ENCODE results near the gene ZSWIM4.
"Not testable (repeated sequence)": the region's sequence is repeated elsewhere in the genome, so short reads cannot be mapped to it uniquely, and the experiment has no call there.

ZSWIM4 gene

DNA sequence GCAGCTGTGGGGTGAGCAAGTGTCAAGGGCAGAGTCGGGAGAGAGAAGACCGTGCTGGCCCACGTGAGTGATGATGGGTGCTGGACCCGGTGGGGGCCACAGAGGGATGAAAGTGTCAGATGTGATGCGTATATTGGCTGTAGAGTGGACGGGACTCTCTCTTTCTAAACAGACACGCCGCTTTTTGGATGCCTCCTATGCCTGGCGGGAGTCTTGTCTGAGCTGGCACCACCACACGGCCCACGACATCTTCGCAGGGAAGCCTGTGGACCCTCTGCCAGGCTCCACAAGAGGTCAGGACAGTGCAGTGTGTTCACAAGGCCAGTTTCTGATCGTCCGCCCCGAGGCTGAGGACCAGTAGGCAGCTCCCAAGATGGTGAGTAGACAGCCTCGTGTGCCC is 43.8 kb upstream of the ZSWIM4 start:
- H4K20me1 ChIP-seq (ENCODE audit: control insufficient read depth, insufficient read depth, low read depth, low read length) = no peaks in the 10 kb centered on the region
- no peak overlapping the region for H3K4me2 ChIP-seq (ENCODE audit: low read length)
- no peak overlapping the region for H3K27ac ChIP-seq (ENCODE audit: low read depth, low read length)
- H3K4me1 ChIP-seq (ENCODE audit: control insufficient read depth, low read length) = peaks cover 18% of the 10 kb centered on the region
- no peaks in the 10 kb centered on the region for H3K9me2 ChIP-seq (replicated peaks; ENCODE audit: control insufficient read depth, low read length)
- H3K79me2 ChIP-seq (ENCODE audit: control insufficient read depth, low read length) = peaks cover 26% of the 10 kb centered on the region
- peaks cover 33% of the 10 kb centered on the region for H3K36me3 ChIP-seq (ENCODE audit: control insufficient read depth, low read length)
- no peaks in the 10 kb centered on the region; the same call in 1 of the 2 replicates for H3K9me3 ChIP-seq (ENCODE audit: control insufficient read depth, insufficient read depth, low read length)
- H3K4me3 ChIP-seq (ENCODE audit: low read length) = no peak overlapping the region
- TF ChIP-seq, protein P1, sequence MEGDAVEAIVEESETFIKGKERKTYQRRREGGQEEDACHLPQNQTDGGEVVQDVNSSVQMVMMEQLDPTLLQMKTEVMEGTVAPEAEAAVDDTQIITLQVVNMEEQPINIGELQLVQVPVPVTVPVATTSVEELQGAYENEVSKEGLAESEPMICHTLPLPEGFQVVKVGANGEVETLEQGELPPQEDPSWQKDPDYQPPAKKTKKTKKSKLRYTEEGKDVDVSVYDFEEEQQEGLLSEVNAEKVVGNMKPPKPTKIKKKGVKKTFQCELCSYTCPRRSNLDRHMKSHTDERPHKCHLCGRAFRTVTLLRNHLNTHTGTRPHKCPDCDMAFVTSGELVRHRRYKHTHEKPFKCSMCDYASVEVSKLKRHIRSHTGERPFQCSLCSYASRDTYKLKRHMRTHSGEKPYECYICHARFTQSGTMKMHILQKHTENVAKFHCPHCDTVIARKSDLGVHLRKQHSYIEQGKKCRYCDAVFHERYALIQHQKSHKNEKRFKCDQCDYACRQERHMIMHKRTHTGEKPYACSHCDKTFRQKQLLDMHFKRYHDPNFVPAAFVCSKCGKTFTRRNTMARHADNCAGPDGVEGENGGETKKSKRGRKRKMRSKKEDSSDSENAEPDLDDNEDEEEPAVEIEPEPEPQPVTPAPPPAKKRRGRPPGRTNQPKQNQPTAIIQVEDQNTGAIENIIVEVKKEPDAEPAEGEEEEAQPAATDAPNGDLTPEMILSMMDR (IDR thresholded peaks at IDR 0.05; ENCODE audit: low read depth, low read length, poor library complexity, severe bottlenecking) = no peak
- no peak for TF ChIP-seq EZH2phosphoT487 (IDR thresholded peaks at IDR 0.05; ENCODE audit: borderline replicate concordance, low read length)
- H3K27me3 ChIP-seq (ENCODE audit: control insufficient read depth, low read length) = no peaks in the 10 kb centered on the region
- no peaks in the 10 kb centered on the region for H3F3A ChIP-seq (ENCODE audit: control insufficient read depth, insufficient read depth)

DNA sequence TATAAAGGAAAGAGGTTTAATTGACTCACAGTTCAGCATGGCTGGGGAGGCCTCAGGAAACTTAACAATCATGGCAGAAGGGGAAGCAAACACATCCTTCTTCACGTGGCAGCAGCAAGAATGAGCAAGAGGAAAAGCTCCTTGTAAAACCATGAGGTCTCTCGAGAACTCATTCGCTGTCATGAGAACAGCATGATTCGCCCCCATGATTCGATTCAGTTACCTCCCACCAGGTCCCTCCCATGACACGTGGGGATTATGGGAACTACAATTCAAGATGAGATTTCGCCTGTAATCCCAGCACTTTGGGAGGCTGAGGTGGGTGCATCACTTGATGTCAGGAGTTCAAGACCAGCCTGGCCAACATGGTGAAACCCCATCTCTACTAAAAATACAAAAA is 41.6 kb upstream of the ZSWIM4 start:
- H3K4me2 ChIP-seq (ENCODE audit: low read length); H3K4me1 ChIP-seq (ENCODE audit: control insufficient read depth, low read length); H3K9me3 ChIP-seq (ENCODE audit: control insufficient read depth, insufficient read depth, low read length); H3K27ac ChIP-seq (ENCODE audit: low read depth, low read length); H3K27me3 ChIP-seq (ENCODE audit: control insufficient read depth, low read length); H3K9me2 ChIP-seq (replicated peaks; ENCODE audit: control insufficient read depth, low read length); H4K20me1 ChIP-seq (ENCODE audit: control insufficient read depth, insufficient read depth, low read depth, low read length); H3K4me3 ChIP-seq (ENCODE audit: low read length); H3F3A ChIP-seq (ENCODE audit: control insufficient read depth, insufficient read depth): not testable (repeated sequence)
- peaks cover 49% of the 10 kb centered on the region for H3K36me3 ChIP-seq (ENCODE audit: control insufficient read depth, low read length)
- H3K79me2 ChIP-seq (ENCODE audit: control insufficient read depth, low read length) = peaks cover 18% of the 10 kb centered on the region

- no peaks in the 10 kb centered on the region for H4K20me1 ChIP-seq (ENCODE audit: control insufficient read depth, insufficient read depth, low read depth, low read length)
- H3K4me3 ChIP-seq (ENCODE audit: low read length) = no peak overlapping the region
- H3K27me3 ChIP-seq (ENCODE audit: control insufficient read depth, low read length) = no peaks in the 10 kb centered on the region
- no peaks in the 10 kb centered on the region for H3K9me3 ChIP-seq (ENCODE audit: control insufficient read depth, insufficient read depth, low read length)
- no peaks in the 10 kb centered on the region for H3K4me1 ChIP-seq (ENCODE audit: control insufficient read depth, low read length)
- no peaks in the 10 kb centered on the region for H3K9me2 ChIP-seq (replicated peaks; ENCODE audit: control insufficient read depth, low read length)
- TF ChIP-seq, protein P1 (IDR thresholded peaks at IDR 0.05; ENCODE audit: low read depth, low read length, poor library complexity, severe bottlenecking) = no peak
- TF ChIP-seq EZH2phosphoT487 (IDR thresholded peaks at IDR 0.05; ENCODE audit: borderline replicate concordance, low read length) = no peak
- H3F3A ChIP-seq (ENCODE audit: control insufficient read depth, insufficient read depth) = no peaks in the 10 kb centered on the region
- no peak overlapping the region for H3K4me2 ChIP-seq (ENCODE audit: low read length)
- H3K79me2 ChIP-seq (ENCODE audit: control insufficient read depth, low read length) = no peaks in the 10 kb centered on the region
- no peak overlapping the region for H3K27ac ChIP-seq (ENCODE audit: low read depth, low read length)
- H3K36me3 ChIP-seq (ENCODE audit: control insufficient read depth, low read length) = peaks cover 58% of the 10 kb centered on the region
Observed at GRCh38 chr19:13756210-13756609, 39.0 kb upstream of the ZSWIM4 start.

- Histone ChIP-seq H4K20me1 (ENCODE audit: control insufficient read depth, insufficient read depth, low read depth, low read length) (no peaks in the 10 kb centered on the region), H3F3A (ENCODE audit: control insufficient read depth, insufficient read depth) (no peaks in the 10 kb centered on the region), H3K4me1 (ENCODE audit: control insufficient read depth, low read length) (no peaks in the 10 kb centered on the region), H3K9me2 (replicated peaks; ENCODE audit: control insufficient read depth, low read length) (no peaks in the 10 kb centered on the region), H3K27me3 (ENCODE audit: control insufficient read depth, low read length) (no peaks in the 10 kb centered on the region), H3K4me2 (ENCODE audit: low read length) (no peak overlapping the region), H3K4me3 (ENCODE audit: low read length) (no peak overlapping the region), H3K9me3 (ENCODE audit: control insufficient read depth, insufficient read depth, low read length) (no peaks in the 10 kb centered on the region), H3K27ac (ENCODE audit: low read depth, low read length) (no peak overlapping the region), H3K36me3 (ENCODE audit: control insufficient read depth, low read length) (peaks cover 56% of the 10 kb centered on the region), H3K79me2 (ENCODE audit: control insufficient read depth, low read length) (no peaks in the 10 kb centered on the region)
- TF ChIP-seq, protein P1 (IDR thresholded peaks at IDR 0.05; ENCODE audit: low read depth, low read length, poor library complexity, severe bottlenecking) = no peak
- no peak for TF ChIP-seq EZH2phosphoT487 (IDR thresholded peaks at IDR 0.05; ENCODE audit: borderline replicate concordance, low read length)
Observed at GRCh38 chr19:13757805-13758772, 37.2 kb upstream of the ZSWIM4 start.
